ENCODE measurements around the gene KRT72. TPM values are rescaled to one million over a fixed set of nuclear protein-coding genes. Genes with fewer than 3 reads are reported as not detected.
A peak's percentile ranks its signal among the peaks of the same experiment; 100 is the strongest.

KRT72 gene
- total and polyA plus RNA-seq, 7 experiments from 2014 or later: 0.71 to 149 (median 74.1) TPM; not detected in 1

GRCh38 chr12:52622349-52622748, 21.1 kb upstream of the KRT72 start:
- DNase-seq (no peak), ATAC-seq (no peak)
- Histone ChIP-seq H3K9me3 (ENCODE audit: control insufficient read depth in 2 of 3, low read length in 3 of 3) (no peaks in the 10 kb centered on the region), H3K4me3 (ENCODE audit: low read length) (no peak overlapping the region), H3K4me1 (ENCODE audit: control insufficient read depth in 2 of 2, insufficient read depth in 2 of 2, low read length in 2 of 2) (peaks cover 0 to 26% of the 10 kb centered on the region in 2 donors), H3K27ac (ENCODE audit: low read depth, low read length) (no peak overlapping the region), H3K27me3 (ENCODE audit: control insufficient read depth in 2 of 2, insufficient read depth in 2 of 2, low read length in 2 of 2) (no peaks in the 10 kb centered on the region), H3K36me3 (ENCODE audit: control insufficient read depth in 2 of 3, insufficient read depth in 3 of 3, low read length in 3 of 3) (no peaks in the 10 kb centered on the region)
- peak overlapping the region in 2 of 10 donors; percentile 13 to 14 for H3K4me3 Mint-ChIP-seq
- peak overlapping the region in 3 of 9 donors; percentile 2 to 96 (median 94) for H3K27ac Mint-ChIP-seq
- H3K9me3 Mint-ChIP-seq: peaks cover 0 to 7% (median 0%) of the 10 kb centered on the region in 11 donors
- peaks cover 0 to 27% (median 0%) of the 10 kb centered on the region in 5 donors for H3K27me3 Mint-ChIP-seq
- peaks cover 8 to 96% (median 76%) of the 10 kb centered on the region in 7 donors for H3K4me1 Mint-ChIP-seq
- ChIA-PET POLR2A (interaction anchor here (0.6 to 1.7 kb wide), 3 partner anchors 60 to 260 kb away, joined by 3 to 4 read pairs (median 4); no protein-coding TSS in a partner anchor), CTCF (interaction anchor here (1.0 kb wide), 1 partner anchor 37 kb away, joined by 3 read pairs; no protein-coding TSS in a partner anchor)
- intact Hi-C loops (cut with micrococcal nuclease): no loop called here
- peaks cover 4 to 17% (median 9%) of the 10 kb centered on the region in 5 donors for H3K36me3 Mint-ChIP-seq

GRCh38 chr12:52618866-52619265, 17.6 kb upstream of the KRT72 start:
- CTCF ChIA-PET: interaction anchor here (0.6 to 1.8 kb wide), 6 partner anchors 12 to 252 kb away, joined by 3 to 4 read pairs (median 3); no protein-coding TSS in a partner anchor
- no peaks in the 10 kb centered on the region for H3K27me3 ChIP-seq (ENCODE audit: control insufficient read depth in 2 of 2, insufficient read depth in 2 of 2, low read length in 2 of 2)
- peak overlapping the region in 4 of 10 donors; percentile 18 to 32 (median 23) for H3K4me3 Mint-ChIP-seq
- H3K4me1 Mint-ChIP-seq: peaks cover 20 to 96% (median 86%) of the 10 kb centered on the region in 7 donors
- DNase-seq: no peak
- H3K27me3 Mint-ChIP-seq: peaks cover 0 to 13% (median 0%) of the 10 kb centered on the region in 5 donors
- peaks cover 6 to 48% of the 10 kb centered on the region in 2 donors for H3K4me1 ChIP-seq (ENCODE audit: control insufficient read depth in 2 of 2, insufficient read depth in 2 of 2, low read length in 2 of 2)
- H3K4me3 ChIP-seq (ENCODE audit: low read length): no peak overlapping the region
- H3K36me3 Mint-ChIP-seq: peaks cover 5 to 19% (median 8%) of the 10 kb centered on the region in 5 donors
- H3K9me3 Mint-ChIP-seq: peaks cover 0 to 7% (median 0%) of the 10 kb centered on the region in 11 donors
- intact Hi-C loops (cut with micrococcal nuclease): loop anchor here in 1 of 2 donors (10.0 kb wide), 1 partner anchor 1596 kb away; no protein-coding TSS in a partner anchor
- no peaks in the 10 kb centered on the region for H3K9me3 ChIP-seq (ENCODE audit: control insufficient read depth in 2 of 3, low read length in 3 of 3)
- peak overlapping the region in 8 of 9 donors; percentile 78 to 98 (median 92) for H3K27ac Mint-ChIP-seq
- POLR2A ChIA-PET: interaction anchor here (0.5 to 13.8 kb wide), 8 partner anchors 9 to 750 kb away, joined by 3 to 227 read pairs (median 12); partner anchors contain the start of genes KRT1 and KRT2
- no peaks in the 10 kb centered on the region for H3K36me3 ChIP-seq (ENCODE audit: control insufficient read depth in 2 of 3, insufficient read depth in 3 of 3, low read length in 3 of 3)
- no peak for ATAC-seq
- H3K27ac ChIP-seq (ENCODE audit: low read depth, low read length): no peak overlapping the region

- DNase-seq: no peak
- ChIA-PET POLR2A (interaction anchor here (0.6 to 13.8 kb wide), 7 partner anchors 8 to 463 kb away, joined by 3 to 227 read pairs (median 18); partner anchors contain the start of gene KRT2), CTCF (interaction anchor here (0.6 to 1.8 kb wide), 4 partner anchors 33 to 253 kb away, joined by 3 to 6 read pairs (median 4); no protein-coding TSS in a partner anchor)
- Histone ChIP-seq H3K27ac (ENCODE audit: low read depth, low read length) (peak within 1 kb of the TSS; percentile 84), H3K4me3 (ENCODE audit: low read length) (no peak within 1 kb of the TSS), H3K36me3 (ENCODE audit: control insufficient read depth in 2 of 3, insufficient read depth in 3 of 3, low read length in 3 of 3) (no peaks in the 10 kb centered on the region), H3K4me1 (ENCODE audit: control insufficient read depth in 2 of 2, insufficient read depth in 2 of 2, low read length in 2 of 2) (peaks cover 6 to 55% of the 10 kb centered on the region in 2 donors), H3K27me3 (ENCODE audit: control insufficient read depth in 2 of 2, insufficient read depth in 2 of 2, low read length in 2 of 2) (no peaks in the 10 kb centered on the region), H3K9me3 (ENCODE audit: control insufficient read depth in 2 of 3, low read length in 3 of 3) (no peaks in the 10 kb centered on the region)
- Mint-ChIP-seq H3K4me1 (peaks cover 26 to 97% (median 90%) of the 10 kb centered on the region in 7 donors), H3K36me3 (peaks cover 6 to 24% (median 9%) of the 10 kb centered on the region in 5 donors), H3K27ac (peak within 1 kb of the TSS in 8 of 9 donors; percentile 94 to 99 (median 98)), H3K4me3 (peak within 1 kb of the TSS in 7 of 10 donors; percentile 46 to 85 (median 71)), H3K9me3 (peaks cover 0 to 5% (median 0%) of the 10 kb centered on the region in 11 donors), H3K27me3 (peaks cover 0 to 10% (median 0%) of the 10 kb centered on the region in 5 donors)
- intact Hi-C loops (cut with micrococcal nuclease): loop anchor here in 1 of 2 donors (10.0 kb wide), 1 partner anchor 1597 kb away; no protein-coding TSS in a partner anchor
- ATAC-seq: no peak
These were observed 17.0 kb upstream of the KRT72 start, which contains the start of gene KRT73 for GRCh38 chr12:52618216-52618615. KRT73 (minus strand) TSS chr12:52618559; CDS start chr12:52618524, 35 bp downstream.

- peak overlapping the region; percentile 84 for H3K27ac ChIP-seq (ENCODE audit: low read depth, low read length)
- H3K27me3 ChIP-seq (ENCODE audit: control insufficient read depth in 2 of 2, insufficient read depth in 2 of 2, low read length in 2 of 2): no peaks in the 10 kb centered on the region
- intact Hi-C loops (cut with micrococcal nuclease): loop anchor here in 1 of 2 donors (10.0 kb wide), 1 partner anchor 1597 kb away; no protein-coding TSS in a partner anchor
- no peaks in the 10 kb centered on the region for H3K9me3 ChIP-seq (ENCODE audit: control insufficient read depth in 2 of 3, low read length in 3 of 3)
- DNase-seq: no peak
- POLR2A ChIA-PET: interaction anchor here (0.8 to 13.8 kb wide), 10 partner anchors 7 to 250 kb away, joined by 3 to 227 read pairs (median 8); partner anchors contain the start of gene KRT2
- no peak overlapping the region for H3K4me3 ChIP-seq (ENCODE audit: low read length)
- peak overlapping the region in 8 of 9 donors; percentile 94 to 99 (median 98) for H3K27ac Mint-ChIP-seq
- peaks cover 4 to 26% (median 11%) of the 10 kb centered on the region in 5 donors for H3K36me3 Mint-ChIP-seq
- peaks cover 0 to 3% (median 0%) of the 10 kb centered on the region in 11 donors for H3K9me3 Mint-ChIP-seq
- no peak for ATAC-seq
- CTCF ChIA-PET: interaction anchor here (0.6 to 1.6 kb wide), 4 partner anchors 13 to 253 kb away, joined by 3 to 6 read pairs (median 4); no protein-coding TSS in a partner anchor
- H3K4me1 ChIP-seq (ENCODE audit: control insufficient read depth in 2 of 2, insufficient read depth in 2 of 2, low read length in 2 of 2): peaks cover 6 to 63% of the 10 kb centered on the region in 2 donors
- peak overlapping the region in 8 of 10 donors; percentile 46 to 85 (median 69) for H3K4me3 Mint-ChIP-seq
- H3K27me3 Mint-ChIP-seq: peaks cover 0 to 4% (median 0%) of the 10 kb centered on the region in 5 donors
- no peaks in the 10 kb centered on the region for H3K36me3 ChIP-seq (ENCODE audit: control insufficient read depth in 2 of 3, insufficient read depth in 3 of 3, low read length in 3 of 3)
- H3K4me1 Mint-ChIP-seq: peaks cover 35 to 97% (median 91%) of the 10 kb centered on the region in 7 donors
These were observed 16.1 kb upstream of the KRT72 start for GRCh38 chr12:52617403-52617785.

- intact Hi-C loops (cut with micrococcal nuclease): loop anchor here in 1 of 2 donors (10.0 kb wide), 1 partner anchor 1598 kb away; no protein-coding TSS in a partner anchor
- H3K27me3 Mint-ChIP-seq: peaks cover 0 to 4% (median 0%) of the 10 kb centered on the region in 5 donors
- H3K4me3 ChIP-seq (ENCODE audit: low read length): no peak overlapping the region
- H3K27ac Mint-ChIP-seq: peak overlapping the region in 8 of 9 donors; percentile 94 to 99 (median 98)
- DNase-seq (no peak), ATAC-seq (no peak)
- H3K36me3 ChIP-seq (ENCODE audit: control insufficient read depth in 2 of 3, insufficient read depth in 3 of 3, low read length in 3 of 3): no peaks in the 10 kb centered on the region
- H3K4me1 Mint-ChIP-seq: peaks cover 39 to 97% (median 94%) of the 10 kb centered on the region in 7 donors
- peaks cover 0 to 3% (median 0%) of the 10 kb centered on the region in 11 donors for H3K9me3 Mint-ChIP-seq
- H3K27me3 ChIP-seq (ENCODE audit: control insufficient read depth in 2 of 2, insufficient read depth in 2 of 2, low read length in 2 of 2): no peaks in the 10 kb centered on the region
- peak overlapping the region; percentile 84 for H3K27ac ChIP-seq (ENCODE audit: low read depth, low read length)
- ChIA-PET POLR2A (interaction anchor here (0.8 to 13.8 kb wide), 8 partner anchors 9 to 251 kb away, joined by 3 to 227 read pairs (median 8); partner anchors contain the start of gene KRT2), CTCF (interaction anchor here (0.9 to 1.6 kb wide), 2 partner anchors 13 to 31 kb away, joined by 3 to 6 read pairs; no protein-coding TSS in a partner anchor)
- peak overlapping the region in 9 of 10 donors; percentile 46 to 85 (median 69) for H3K4me3 Mint-ChIP-seq
- peaks cover 4 to 31% (median 14%) of the 10 kb centered on the region in 5 donors for H3K36me3 Mint-ChIP-seq
- H3K9me3 ChIP-seq (ENCODE audit: control insufficient read depth in 2 of 3, low read length in 3 of 3): no peaks in the 10 kb centered on the region
- H3K4me1 ChIP-seq (ENCODE audit: control insufficient read depth in 2 of 2, insufficient read depth in 2 of 2, low read length in 2 of 2): peaks cover 6 to 69% of the 10 kb centered on the region in 2 donors
These were observed 15.6 kb upstream of the KRT72 start for GRCh38 chr12:52616680-52617402.
